ENCODE results near the gene REC114.

REC114 gene

DNA sequence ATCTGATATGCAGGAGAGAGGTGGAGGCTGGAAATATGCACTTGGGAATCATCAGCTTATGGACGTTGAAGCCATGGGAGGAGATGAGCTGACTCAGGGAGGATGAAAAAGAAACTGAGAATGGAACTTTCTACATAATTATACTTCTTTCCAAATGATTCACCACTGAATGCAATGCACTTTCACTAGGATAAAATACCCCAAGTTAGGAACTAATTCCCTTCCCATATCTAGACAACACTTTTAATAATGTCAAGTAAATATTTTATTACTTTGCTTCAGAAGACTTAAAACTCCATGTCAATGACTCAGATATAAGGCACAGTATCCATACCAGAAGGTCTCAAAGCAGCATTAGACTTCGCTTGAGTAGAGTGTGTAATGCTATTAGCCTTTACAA, 166.0 kb downstream of the REC114 start:
- no peak for DNase-seq

All from GOT3 (cell line).